ENCODE data around the gene ETV2. TPM values are rescaled to one million over a fixed set of nuclear protein-coding genes. Genes with fewer than 3 reads are reported as not detected.
"Not testable (repeated sequence)": the region's sequence is repeated elsewhere in the genome, so short reads cannot be mapped to it uniquely, and the experiment has no call there.

The ETV2 gene, protein sequence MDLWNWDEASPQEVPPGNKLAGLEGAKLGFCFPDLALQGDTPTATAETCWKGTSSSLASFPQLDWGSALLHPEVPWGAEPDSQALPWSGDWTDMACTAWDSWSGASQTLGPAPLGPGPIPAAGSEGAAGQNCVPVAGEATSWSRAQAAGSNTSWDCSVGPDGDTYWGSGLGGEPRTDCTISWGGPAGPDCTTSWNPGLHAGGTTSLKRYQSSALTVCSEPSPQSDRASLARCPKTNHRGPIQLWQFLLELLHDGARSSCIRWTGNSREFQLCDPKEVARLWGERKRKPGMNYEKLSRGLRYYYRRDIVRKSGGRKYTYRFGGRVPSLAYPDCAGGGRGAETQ
- 0.54 and 0.75 TPM in 2 replicates for total RNA-seq (2014; rRNA removed; shearing (Covaris generic); ENCODE audit: low replicate concordance)

DNA sequence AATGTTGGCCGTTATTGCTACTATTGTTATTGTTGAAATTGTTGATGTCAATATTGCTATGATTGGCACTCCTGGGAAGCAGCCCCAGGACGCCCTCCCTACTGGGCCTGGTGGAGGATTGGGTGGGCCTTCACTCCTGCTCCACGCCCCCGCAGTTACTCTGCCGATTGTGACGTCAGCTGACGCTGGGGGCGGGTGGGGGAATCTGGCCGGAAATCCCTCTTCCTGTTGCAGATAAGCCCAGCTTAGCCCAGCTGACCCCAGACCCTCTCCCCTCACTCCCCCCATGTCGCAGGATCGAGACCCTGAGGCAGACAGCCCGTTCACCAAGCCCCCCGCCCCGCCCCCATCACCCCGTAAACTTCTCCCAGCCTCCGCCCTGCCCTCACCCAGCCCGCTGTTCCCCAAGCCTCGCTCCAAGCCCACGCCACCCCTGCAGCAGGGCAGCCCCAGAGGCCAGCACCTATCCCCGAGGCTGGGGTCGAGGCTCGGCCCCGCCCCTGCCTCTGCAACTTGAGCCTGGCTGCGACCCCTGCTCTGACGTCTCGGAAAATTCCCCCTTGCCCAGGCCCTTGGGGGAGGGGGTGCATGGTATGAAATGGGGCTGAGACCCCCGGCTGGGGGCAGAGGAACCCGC, at the start of gene ETV2:
Gene ETV2, plus strand, starts transcription at position 231 of the 637 bp plus-strand sequence. CDS start 716 bp downstream, outside the sequence.
- peak within 1 kb of the TSS; percentile 98 for H3K4me2 ChIP-seq (ENCODE audit: low read depth, low read length, poor library complexity, severe bottlenecking)
- H3K27ac ChIP-seq (ENCODE audit: low read length): peak within 1 kb of the TSS; percentile 48; the same call in 1 of the 2 replicates
- peaks cover 42% of the 10 kb centered on the region for H3K4me1 ChIP-seq (ENCODE audit: low read length)
- peak; percentile 78 for DNase-seq
- no peaks in the 10 kb centered on the region for H3K79me2 ChIP-seq (ENCODE audit: low read length)
- H3K27me3 ChIP-seq (ENCODE audit: low read length): no peaks in the 10 kb centered on the region
- H2AFZ ChIP-seq (ENCODE audit: low read length): peak within 1 kb of the TSS; percentile 79; the same call in 1 of the 2 replicates
- H3K4me3 ChIP-seq (ENCODE audit: low read length): peak within 1 kb of the TSS; percentile 77
- H4K20me1 ChIP-seq (ENCODE audit: insufficient read depth, low read depth, low read length): no peaks in the 10 kb centered on the region
- H3K9me3 ChIP-seq (ENCODE audit: low read length): no peaks in the 10 kb centered on the region
- no peaks in the 10 kb centered on the region for H3K9me2 ChIP-seq (replicated peaks; ENCODE audit: insufficient read depth, low read length)
- H3K36me3 ChIP-seq (ENCODE audit: insufficient read depth, low read length): no peaks in the 10 kb centered on the region
- peak within 1 kb of the TSS; percentile 80 for H3K9ac ChIP-seq (ENCODE audit: low read length)

- Histone ChIP-seq H3K4me3 (ENCODE audit: low read length) (no peak overlapping the region), H3K27ac (ENCODE audit: low read length) (no peak overlapping the region), H3K9me3 (ENCODE audit: low read length) (no peaks in the 10 kb centered on the region), H3K9me2 (replicated peaks; ENCODE audit: insufficient read depth, low read length) (no peaks in the 10 kb centered on the region), H2AFZ (ENCODE audit: low read length) (no peak overlapping the region), H3K4me2 (ENCODE audit: low read depth, low read length, poor library complexity, severe bottlenecking) (no peak overlapping the region), H3K4me1 (ENCODE audit: low read length) (no peaks in the 10 kb centered on the region), H3K79me2 (ENCODE audit: low read length) (no peaks in the 10 kb centered on the region), H4K20me1 (ENCODE audit: insufficient read depth, low read depth, low read length) (no peaks in the 10 kb centered on the region), H3K9ac (ENCODE audit: low read length) (no peak overlapping the region), H3K27me3 (ENCODE audit: low read length) (no peaks in the 10 kb centered on the region), H3K36me3 (ENCODE audit: insufficient read depth, low read length) (no peaks in the 10 kb centered on the region)
- DNase-seq: peak; percentile 77
Observed at GRCh38 chr19:35592226-35592625, 49.3 kb upstream of the ETV2 start.

DNA sequence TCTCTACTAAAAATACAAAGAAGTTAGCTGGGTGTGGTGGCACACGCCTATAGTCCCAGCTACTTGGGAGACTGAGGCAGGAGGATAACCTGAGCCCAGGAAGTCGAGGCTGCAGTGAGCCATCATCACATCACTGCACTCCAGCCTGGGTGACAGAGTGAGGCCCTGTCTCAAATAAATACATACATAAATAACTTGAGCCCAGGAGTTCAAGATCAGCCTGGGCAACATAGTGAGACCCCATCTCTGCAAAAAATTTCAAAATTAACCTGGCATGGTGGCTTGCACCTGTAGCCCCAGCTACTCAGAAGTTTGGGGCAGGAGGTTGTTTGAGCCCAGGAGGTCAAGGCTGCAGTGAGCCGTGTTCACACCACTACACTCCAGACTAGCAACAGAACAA, 46.5 kb upstream of the ETV2 start:
- H3K9ac ChIP-seq (ENCODE audit: low read length); H3K27ac ChIP-seq (ENCODE audit: low read length); H3K36me3 ChIP-seq (ENCODE audit: insufficient read depth, low read length); H3K79me2 ChIP-seq (ENCODE audit: low read length); H3K9me2 ChIP-seq (replicated peaks; ENCODE audit: insufficient read depth, low read length); H3K27me3 ChIP-seq (ENCODE audit: low read length); H3K4me3 ChIP-seq (ENCODE audit: low read length); H3K4me2 ChIP-seq (ENCODE audit: low read depth, low read length, poor library complexity, severe bottlenecking); H3K9me3 ChIP-seq (ENCODE audit: low read length); H2AFZ ChIP-seq (ENCODE audit: low read length); H4K20me1 ChIP-seq (ENCODE audit: insufficient read depth, low read depth, low read length); DNase-seq; H3K4me1 ChIP-seq (ENCODE audit: low read length): not testable (repeated sequence)

- no peaks in the 10 kb centered on the region for H3K36me3 ChIP-seq (ENCODE audit: insufficient read depth, low read length)
- no peaks in the 10 kb centered on the region for H3K4me1 ChIP-seq (ENCODE audit: low read length)
- H2AFZ ChIP-seq (ENCODE audit: low read length): no peak overlapping the region
Observed at GRCh38 chr19:35595928-35596327, 45.6 kb upstream of the ETV2 start.

DNA sequence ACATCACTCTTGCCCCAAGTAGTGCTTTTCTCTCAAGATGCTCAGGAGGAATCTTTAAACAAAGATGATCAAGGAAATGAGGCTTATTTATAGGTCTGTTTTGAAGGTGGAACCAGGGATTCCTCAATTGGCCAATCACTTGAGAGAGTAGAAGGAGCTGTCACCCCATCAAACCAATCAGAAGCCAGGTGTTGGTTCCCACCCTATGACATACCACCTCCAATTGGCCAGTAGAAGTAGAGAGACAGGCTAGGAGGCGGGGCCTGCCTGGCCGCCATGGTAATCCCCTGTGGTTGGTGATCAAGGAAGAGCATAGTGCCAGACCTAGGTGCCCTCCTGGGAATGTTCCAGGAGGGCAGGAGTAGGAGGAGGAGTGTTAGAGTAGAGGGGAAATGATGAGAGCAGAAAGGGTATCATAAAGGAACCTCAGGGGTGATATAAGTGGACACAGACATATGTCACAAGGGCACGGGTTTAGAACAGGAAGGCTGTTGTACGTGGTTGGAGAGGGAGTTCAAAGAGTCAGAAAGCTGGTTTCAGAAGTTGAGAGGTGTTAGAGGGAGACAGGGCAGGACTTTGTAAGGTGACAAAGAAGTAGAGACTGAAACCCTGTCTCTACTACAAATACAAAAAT, 45.1 kb upstream of the ETV2 start:
- H3K27ac ChIP-seq (ENCODE audit: low read length): no peak overlapping the region
- peak; percentile 79 for DNase-seq
- no peak overlapping the region for H3K4me2 ChIP-seq (ENCODE audit: low read depth, low read length, poor library complexity, severe bottlenecking)
- no peaks in the 10 kb centered on the region for H3K79me2 ChIP-seq (ENCODE audit: low read length)
- peak overlapping the region; percentile 45; the same call in 1 of the 2 replicates for H2AFZ ChIP-seq (ENCODE audit: low read length)
- H3K4me1 ChIP-seq (ENCODE audit: low read length): no peaks in the 10 kb centered on the region
- no peaks in the 10 kb centered on the region for H3K27me3 ChIP-seq (ENCODE audit: low read length)
- H3K9me2 ChIP-seq (replicated peaks; ENCODE audit: insufficient read depth, low read length): no peaks in the 10 kb centered on the region
- no peak overlapping the region for H3K9ac ChIP-seq (ENCODE audit: low read length)
- no peaks in the 10 kb centered on the region for H3K36me3 ChIP-seq (ENCODE audit: insufficient read depth, low read length)
- no peaks in the 10 kb centered on the region for H3K9me3 ChIP-seq (ENCODE audit: low read length)
- no peaks in the 10 kb centered on the region for H4K20me1 ChIP-seq (ENCODE audit: insufficient read depth, low read depth, low read length)
- no peak overlapping the region for H3K4me3 ChIP-seq (ENCODE audit: low read length)

More at GRCh38 chr19:35595928-35596327, 45.6 kb upstream of the ETV2 start:
- no peak overlapping the region for H3K4me2 ChIP-seq (ENCODE audit: low read depth, low read length, poor library complexity, severe bottlenecking)
- no peaks in the 10 kb centered on the region for H3K9me3 ChIP-seq (ENCODE audit: low read length)
- no peak overlapping the region for H3K27ac ChIP-seq (ENCODE audit: low read length)
- DNase-seq: no peak
- H4K20me1 ChIP-seq (ENCODE audit: insufficient read depth, low read depth, low read length): no peaks in the 10 kb centered on the region
- H3K4me3 ChIP-seq (ENCODE audit: low read length): no peak overlapping the region
- no peak overlapping the region for H3K9ac ChIP-seq (ENCODE audit: low read length)
- H3K79me2 ChIP-seq (ENCODE audit: low read length): no peaks in the 10 kb centered on the region
- H3K27me3 ChIP-seq (ENCODE audit: low read length): no peaks in the 10 kb centered on the region
- no peaks in the 10 kb centered on the region for H3K9me2 ChIP-seq (replicated peaks; ENCODE audit: insufficient read depth, low read length)

DNA sequence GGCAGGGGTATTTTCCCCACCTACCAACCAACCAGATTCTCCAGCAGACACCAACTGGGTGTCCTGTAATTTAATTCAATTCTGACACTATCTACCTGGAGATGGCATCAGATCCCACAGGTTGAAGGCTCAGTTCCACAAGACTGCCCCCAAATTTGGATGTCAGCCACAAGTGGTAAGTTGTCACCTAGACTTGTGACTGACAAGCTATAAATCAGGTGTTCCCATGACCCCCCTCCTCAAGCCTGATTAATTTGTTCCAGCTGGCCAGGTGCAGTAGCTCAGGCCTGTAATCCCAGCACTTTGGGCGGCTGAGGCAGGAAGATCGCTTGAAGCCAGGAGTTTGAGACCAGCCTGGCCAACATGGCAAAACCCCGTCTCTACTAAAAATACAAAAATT, 39.6 kb upstream of the ETV2 start:
- Histone ChIP-seq H2AFZ (ENCODE audit: low read length) (no peak overlapping the region), H3K79me2 (ENCODE audit: low read length) (no peaks in the 10 kb centered on the region), H3K36me3 (ENCODE audit: insufficient read depth, low read length) (no peaks in the 10 kb centered on the region), H3K27me3 (ENCODE audit: low read length) (no peaks in the 10 kb centered on the region), H3K4me3 (ENCODE audit: low read length) (no peak overlapping the region), H3K4me2 (ENCODE audit: low read depth, low read length, poor library complexity, severe bottlenecking) (no peak overlapping the region), H4K20me1 (ENCODE audit: insufficient read depth, low read depth, low read length) (no peaks in the 10 kb centered on the region), H3K9me2 (replicated peaks; ENCODE audit: insufficient read depth, low read length) (no peaks in the 10 kb centered on the region), H3K9ac (ENCODE audit: low read length) (no peak overlapping the region), H3K27ac (ENCODE audit: low read length) (no peak overlapping the region), H3K9me3 (ENCODE audit: low read length) (0 out of 2 replicates have a peak, but pooled peaks cover 4% of the 10 kb centered on the region), H3K4me1 (ENCODE audit: low read length) (no peaks in the 10 kb centered on the region)
- DNase-seq: no peak

DNA sequence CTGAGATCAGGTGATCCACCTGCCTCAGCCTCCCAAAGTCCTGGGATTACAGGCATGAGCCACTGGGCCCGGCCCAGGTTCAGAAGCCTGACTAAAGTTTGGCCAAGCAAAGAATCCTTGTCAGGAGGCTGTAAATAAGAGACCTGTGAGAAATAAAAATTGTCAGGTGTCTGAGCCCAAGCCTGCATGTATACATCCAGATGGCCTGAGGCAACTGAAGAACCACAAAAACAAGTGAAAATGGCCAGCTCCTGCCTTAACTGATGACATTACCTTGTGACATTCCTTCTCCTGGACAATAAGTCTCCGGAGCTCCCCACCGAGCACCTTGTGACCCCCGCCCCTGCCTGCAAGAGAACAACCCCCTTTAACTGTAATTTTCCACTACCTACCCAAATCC, 37.1 kb upstream of the ETV2 start:
- not testable (repeated sequence) for H3K79me2 ChIP-seq (ENCODE audit: low read length); H3K9me2 ChIP-seq (replicated peaks; ENCODE audit: insufficient read depth, low read length); H2AFZ ChIP-seq (ENCODE audit: low read length); DNase-seq; H3K36me3 ChIP-seq (ENCODE audit: insufficient read depth, low read length); H3K4me2 ChIP-seq (ENCODE audit: low read depth, low read length, poor library complexity, severe bottlenecking); H3K27ac ChIP-seq (ENCODE audit: low read length); H3K4me1 ChIP-seq (ENCODE audit: low read length); H3K9me3 ChIP-seq (ENCODE audit: low read length); H3K9ac ChIP-seq (ENCODE audit: low read length); H3K27me3 ChIP-seq (ENCODE audit: low read length); H4K20me1 ChIP-seq (ENCODE audit: insufficient read depth, low read depth, low read length); H3K4me3 ChIP-seq (ENCODE audit: low read length)

GRCh38 chr19:35607170-35607569, 34.4 kb upstream of the ETV2 start:
- H3K9me2 ChIP-seq (replicated peaks; ENCODE audit: insufficient read depth, low read length); H3K9ac ChIP-seq (ENCODE audit: low read length); H3K36me3 ChIP-seq (ENCODE audit: insufficient read depth, low read length); H4K20me1 ChIP-seq (ENCODE audit: insufficient read depth, low read depth, low read length); H3K4me1 ChIP-seq (ENCODE audit: low read length); DNase-seq; H3K27me3 ChIP-seq (ENCODE audit: low read length); H3K4me3 ChIP-seq (ENCODE audit: low read length); H3K9me3 ChIP-seq (ENCODE audit: low read length); H2AFZ ChIP-seq (ENCODE audit: low read length); H3K79me2 ChIP-seq (ENCODE audit: low read length); H3K4me2 ChIP-seq (ENCODE audit: low read depth, low read length, poor library complexity, severe bottlenecking); H3K27ac ChIP-seq (ENCODE audit: low read length): not testable (repeated sequence)
